ENCODE results near the gene C2.

Gene C2

DNA sequence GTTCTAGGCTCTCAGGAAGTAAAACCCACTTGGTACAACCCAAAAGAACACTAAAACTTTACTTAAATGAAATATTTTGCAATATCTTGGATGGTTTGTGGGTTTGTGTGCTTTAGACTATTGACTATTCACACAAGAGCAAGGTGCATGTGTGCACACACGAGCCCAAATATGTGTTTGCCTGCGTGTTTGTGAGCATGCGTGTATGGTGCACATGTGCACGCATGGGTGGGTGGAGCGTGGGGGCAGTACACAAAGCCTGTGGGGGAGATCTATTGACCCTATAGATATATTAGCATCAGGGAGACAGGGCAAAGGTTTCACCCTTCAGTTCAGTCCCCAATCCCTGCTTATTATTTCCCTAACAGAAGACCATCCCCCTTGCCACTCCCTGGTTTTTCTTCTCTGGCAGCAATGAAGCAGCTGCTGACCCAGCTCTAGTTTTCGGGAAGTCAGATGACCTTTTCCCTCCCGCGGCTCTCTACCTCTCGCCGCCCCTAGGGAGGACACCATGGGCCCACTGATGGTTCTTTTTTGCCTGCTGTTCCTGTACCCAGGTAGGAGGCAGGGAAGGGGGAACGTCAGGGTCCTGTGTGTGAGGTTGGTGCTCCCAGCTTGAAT lies at the start of gene C2:
Gene C2 (plus strand): TSS at position 476 of the 621 bp plus-strand sequence. CDS start 36 bp downstream, at position 512.
- H3K27ac ChIP-seq (ENCODE audit: low read depth, low read length) = no peak within 1 kb of the TSS
- H3K27me3 ChIP-seq (ENCODE audit: low read length) = no peaks in the 10 kb centered on the region
- TF ChIP-seq, protein P1, sequence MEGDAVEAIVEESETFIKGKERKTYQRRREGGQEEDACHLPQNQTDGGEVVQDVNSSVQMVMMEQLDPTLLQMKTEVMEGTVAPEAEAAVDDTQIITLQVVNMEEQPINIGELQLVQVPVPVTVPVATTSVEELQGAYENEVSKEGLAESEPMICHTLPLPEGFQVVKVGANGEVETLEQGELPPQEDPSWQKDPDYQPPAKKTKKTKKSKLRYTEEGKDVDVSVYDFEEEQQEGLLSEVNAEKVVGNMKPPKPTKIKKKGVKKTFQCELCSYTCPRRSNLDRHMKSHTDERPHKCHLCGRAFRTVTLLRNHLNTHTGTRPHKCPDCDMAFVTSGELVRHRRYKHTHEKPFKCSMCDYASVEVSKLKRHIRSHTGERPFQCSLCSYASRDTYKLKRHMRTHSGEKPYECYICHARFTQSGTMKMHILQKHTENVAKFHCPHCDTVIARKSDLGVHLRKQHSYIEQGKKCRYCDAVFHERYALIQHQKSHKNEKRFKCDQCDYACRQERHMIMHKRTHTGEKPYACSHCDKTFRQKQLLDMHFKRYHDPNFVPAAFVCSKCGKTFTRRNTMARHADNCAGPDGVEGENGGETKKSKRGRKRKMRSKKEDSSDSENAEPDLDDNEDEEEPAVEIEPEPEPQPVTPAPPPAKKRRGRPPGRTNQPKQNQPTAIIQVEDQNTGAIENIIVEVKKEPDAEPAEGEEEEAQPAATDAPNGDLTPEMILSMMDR (IDR thresholded peaks at IDR 0.05; ENCODE audit: insufficient read depth, low read length, poor library complexity, severe bottlenecking) = no peak
- TF ChIP-seq EZH2phosphoT487 (conservative IDR thresholded peaks at IDR 0.05; ENCODE audit: low read length) = no peak
- no peak within 1 kb of the TSS for H3K4me2 ChIP-seq (ENCODE audit: low read depth, low read length, poor library complexity, severe bottlenecking)
- no peaks in the 10 kb centered on the region for H4K20me1 ChIP-seq (ENCODE audit: low read depth, low read length)
- no peak within 1 kb of the TSS for H3K9ac ChIP-seq (ENCODE audit: low read length)
- no peaks in the 10 kb centered on the region for H3K79me2 ChIP-seq (ENCODE audit: insufficient read depth, low read length)
- H3K9me3 ChIP-seq (ENCODE audit: insufficient read depth, low read length) = no peaks in the 10 kb centered on the region
- no peaks in the 10 kb centered on the region for H3K9me2 ChIP-seq (replicated peaks; ENCODE audit: insufficient read depth, low read length)
- H3K36me3 ChIP-seq (ENCODE audit: low read length) = no peaks in the 10 kb centered on the region
- H3F3A ChIP-seq (ENCODE audit: insufficient read depth) = no peaks in the 10 kb centered on the region
- no peak within 1 kb of the TSS for H3K4me3 ChIP-seq (ENCODE audit: insufficient read depth, low read length, poor library complexity, severe bottlenecking)
- no peak within 1 kb of the TSS for H2AFZ ChIP-seq (ENCODE audit: low read depth, low read length, severe bottlenecking)

DNA sequence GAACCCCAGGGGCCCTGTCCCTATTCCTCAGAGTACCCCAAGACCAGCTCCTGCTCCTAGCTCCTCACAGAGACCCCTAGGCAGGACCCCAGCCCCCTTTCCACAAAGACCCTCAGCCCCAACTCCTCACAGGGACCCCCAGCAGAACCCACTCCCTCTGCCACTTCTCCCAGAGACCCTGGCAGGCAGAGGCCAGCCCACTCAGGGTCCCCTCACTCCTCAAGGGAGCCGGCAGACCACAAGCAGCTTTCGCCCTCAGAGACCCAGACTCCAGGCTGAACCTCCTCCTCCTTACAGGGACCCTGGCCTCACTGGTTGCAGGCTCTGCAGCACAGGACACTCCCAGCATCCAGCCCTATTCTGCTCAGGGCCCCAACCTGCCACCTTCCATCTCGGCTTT lies 49.3 kb upstream of the C2 start:
- H3K4me2 ChIP-seq (ENCODE audit: low read depth, low read length, poor library complexity, severe bottlenecking) = no peak overlapping the region
- no peak overlapping the region for H3K9ac ChIP-seq (ENCODE audit: low read length)
- H3K27ac ChIP-seq (ENCODE audit: low read depth, low read length) = no peak overlapping the region

DNA sequence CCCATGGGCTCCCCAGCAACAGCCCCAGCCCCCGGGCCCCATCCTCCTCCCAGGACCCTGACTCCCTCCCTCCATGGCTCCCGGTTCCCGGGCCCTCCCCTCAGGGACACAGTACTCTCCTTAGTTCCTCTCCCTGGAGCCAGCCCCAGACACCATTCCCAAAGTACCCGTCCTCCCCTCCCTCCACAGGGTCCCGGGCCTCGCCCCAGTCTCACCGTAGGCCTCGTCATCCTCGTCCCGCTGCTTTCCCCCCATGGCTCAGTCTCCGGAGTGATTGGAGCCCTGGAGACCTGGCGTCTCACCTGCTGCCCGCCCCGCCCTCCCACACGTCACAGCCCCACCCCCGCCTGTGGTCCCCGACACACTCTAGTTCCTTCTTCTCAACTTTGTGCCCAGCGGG lies 48.8 kb upstream of the C2 start, which contains the start of gene SLC44A4:
Gene SLC44A4 (minus strand): TSS at position 272 of the 400 bp plus-strand sequence. CDS start 17 bp downstream, at position 255.
- H3K27ac ChIP-seq (ENCODE audit: low read depth, low read length) = no peak within 1 kb of the TSS
- H3K4me2 ChIP-seq (ENCODE audit: low read depth, low read length, poor library complexity, severe bottlenecking) = no peak within 1 kb of the TSS
- no peaks in the 10 kb centered on the region for H3K36me3 ChIP-seq (ENCODE audit: low read length)
- no peaks in the 10 kb centered on the region for H3K9me3 ChIP-seq (ENCODE audit: insufficient read depth, low read length)
- TF ChIP-seq, protein P1 (IDR thresholded peaks at IDR 0.05; ENCODE audit: insufficient read depth, low read length, poor library complexity, severe bottlenecking) = no peak
- TF ChIP-seq EZH2phosphoT487 (conservative IDR thresholded peaks at IDR 0.05; ENCODE audit: low read length) = no peak
- no peaks in the 10 kb centered on the region for H3K79me2 ChIP-seq (ENCODE audit: insufficient read depth, low read length)
- no peaks in the 10 kb centered on the region for H3K9me2 ChIP-seq (replicated peaks; ENCODE audit: insufficient read depth, low read length)
- no peak within 1 kb of the TSS for H3K4me3 ChIP-seq (ENCODE audit: insufficient read depth, low read length, poor library complexity, severe bottlenecking)
- no peaks in the 10 kb centered on the region for H3F3A ChIP-seq (ENCODE audit: insufficient read depth)
- no peak within 1 kb of the TSS for H3K9ac ChIP-seq (ENCODE audit: low read length)
- H2AFZ ChIP-seq (ENCODE audit: low read depth, low read length, severe bottlenecking) = no peak within 1 kb of the TSS
- no peaks in the 10 kb centered on the region for H3K27me3 ChIP-seq (ENCODE audit: low read length)
- no peaks in the 10 kb centered on the region for H4K20me1 ChIP-seq (ENCODE audit: low read depth, low read length)

More for the DNA sequence above, 49.3 kb upstream of the C2 start:
- TF ChIP-seq, protein P1 (IDR thresholded peaks at IDR 0.05; ENCODE audit: insufficient read depth, low read length, poor library complexity, severe bottlenecking) = no peak
- no peak for TF ChIP-seq EZH2phosphoT487 (conservative IDR thresholded peaks at IDR 0.05; ENCODE audit: low read length)
- Histone ChIP-seq H2AFZ (ENCODE audit: low read depth, low read length, severe bottlenecking) (no peak overlapping the region), H3K79me2 (ENCODE audit: insufficient read depth, low read length) (no peaks in the 10 kb centered on the region), H3K36me3 (ENCODE audit: low read length) (no peaks in the 10 kb centered on the region), H3K4me3 (ENCODE audit: insufficient read depth, low read length, poor library complexity, severe bottlenecking) (no peak overlapping the region), H4K20me1 (ENCODE audit: low read depth, low read length) (no peaks in the 10 kb centered on the region), H3K27me3 (ENCODE audit: low read length) (no peaks in the 10 kb centered on the region), H3F3A (ENCODE audit: insufficient read depth) (no peaks in the 10 kb centered on the region), H3K9me3 (ENCODE audit: insufficient read depth, low read length) (no peaks in the 10 kb centered on the region), H3K9me2 (replicated peaks; ENCODE audit: insufficient read depth, low read length) (no peaks in the 10 kb centered on the region)

All from SU-DHL-6 (cell line).